Neural cell (in vitro differentiated cells): Measurements from ENCODE around the gene PTPRZ1. TPM values are rescaled to one million over a fixed set of nuclear protein-coding genes. Genes with fewer than 3 reads are reported as not detected.

Source experiments
- H2AFZ ChIP-seq: fragments of 200-600, 300-800 bp; sonication (generic), shearing (Covaris generic); 2 replicates; pipeline ENCODE4 v1.6.0; 2014; ENCODE audit warnings: low read depth, mild to moderate bottlenecking, antibody characterized with exemption, low read length, moderate library complexity
- H3F3A ChIP-seq: fragments of 200-600 bp; shearing (Covaris generic); 2 replicates; pipeline ENCODE4 v1.6.1; 2016; ENCODE audit warnings: mild to moderate bottlenecking, moderate library complexity, mixed read lengths, antibody characterized with exemption, low read length; ENCODE audit not compliant: insufficient read depth, poor library complexity, severe bottlenecking
- H3K27ac ChIP-seq: fragments of 200-600, 300-800 bp; sonication (generic), shearing (Covaris generic); 2 replicates; pipeline ENCODE4 v1.5.1; 2014; ENCODE audit warnings: mild to moderate bottlenecking, low read length, moderate library complexity
- H3K27me3 ChIP-seq: fragments of 300-800, 200-600 bp; sonication (generic), shearing (Covaris generic); 2 replicates; pipeline ENCODE4 v1.6.0; 2014; ENCODE audit warnings: mild to moderate bottlenecking, low read depth, low read length, moderate library complexity; ENCODE audit not compliant: insufficient read depth
- H3K36me3 ChIP-seq: fragments of 300-800, 200-600 bp; sonication (generic), shearing (Covaris generic); 2 replicates; pipeline ENCODE4 v1.5.1; 2014; ENCODE audit warnings: mild to moderate bottlenecking, antibody characterized with exemption, low read length, moderate library complexity; ENCODE audit not compliant: insufficient read depth
- H3K4me2 ChIP-seq: fragments of 300-800, 200-600 bp; sonication (generic), shearing (Covaris generic); 2 replicates; pipeline ENCODE4 v1.6.0; 2014; ENCODE audit warnings: mild to moderate bottlenecking, low read length
- H3K4me3 ChIP-seq: fragments of 300-800, 200-600 bp; sonication (generic), shearing (Covaris generic); 2 replicates; pipeline ENCODE4 v1.5.1; 2014; ENCODE audit warnings: mild to moderate bottlenecking, low read length, moderate library complexity
- H3K79me2 ChIP-seq: fragments of 200-600 bp; shearing (Covaris generic); replicated peaks from 2 replicates; pipeline ENCODE4 v1.6.0; 2014; ENCODE audit warnings: mild to moderate bottlenecking, low read length, moderate library complexity; ENCODE audit not compliant: insufficient read depth
- H3K9ac ChIP-seq: fragments of 300-800, 200-600 bp; sonication (generic), shearing (Covaris generic); 2 replicates; pipeline ENCODE4 v1.6.1; 2016; ENCODE audit warnings: mild to moderate bottlenecking, low read length, mixed read lengths
- H3K9me2 ChIP-seq: fragments of 200-600 bp; shearing (Covaris generic); 2 replicates; pipeline ENCODE4 v1.6.1; 2016; ENCODE audit warnings: mild to moderate bottlenecking, low read length, mixed read lengths; ENCODE audit not compliant: insufficient read depth
- H3K9me3 ChIP-seq: fragments of 200-600, 300-800 bp; sonication (generic), shearing (Covaris generic); 2 replicates; pipeline ENCODE4 v1.6.1; 2016; ENCODE audit warnings: mild to moderate bottlenecking, mixed run types, low read length, moderate library complexity, mixed read lengths
- H4K20me1 ChIP-seq: fragments of 200-600 bp; shearing (Covaris generic); 2 replicates; pipeline ENCODE4 v1.6.1; 2016; ENCODE audit warnings: mild to moderate bottlenecking, mixed run types; ENCODE audit not compliant: insufficient read depth
- CTCF ChIP-seq: fragments of 450-650 bp; IDR thresholded peaks from 2 replicates; pipeline ENCODE4 v1.5.1; 2014; ENCODE audit warnings: antibody characterized with exemption, mild to moderate bottlenecking, moderate library complexity; ENCODE audit not compliant: poor library complexity, severe bottlenecking
- EP300 ChIP-seq: fragments of 450-650 bp; conservative IDR thresholded peaks from 2 replicates; pipeline ENCODE4 v1.6.1; 2014; ENCODE audit warnings: antibody characterized with exemption, mild to moderate bottlenecking, moderate library complexity; ENCODE audit not compliant: poor library complexity, severe bottlenecking
- EZH2 ChIP-seq: fragments of 200-600, 300-800 bp; shearing (Covaris generic), sonication (generic); IDR thresholded peaks from 2 replicates; pipeline ENCODE4 v1.6.1; 2014; ENCODE audit warnings: antibody characterized with exemption, low read length, borderline replicate concordance, mild to moderate bottlenecking; ENCODE audit not compliant: insufficient read depth, poor library complexity, severe bottlenecking
- MXI1 ChIP-seq: fragments of 450-650 bp; conservative IDR thresholded peaks from 2 replicates; pipeline ENCODE4 v1.6.1; 2014; ENCODE audit warnings: antibody characterized with exemption, mild to moderate bottlenecking; ENCODE audit not compliant: poor library complexity, severe bottlenecking
- POLR2AphosphoS5 ChIP-seq: IDR thresholded peaks from 2 replicates; pipeline ENCODE4 v1.6.1; 2012
- RAD21 ChIP-seq: fragments of 450-650 bp; conservative IDR thresholded peaks from 2 replicates; pipeline ENCODE4 v1.6.1; 2014; ENCODE audit warnings: antibody characterized with exemption, mild to moderate bottlenecking, moderate library complexity
- REST ChIP-seq: IDR thresholded peaks from 2 replicates; pipeline ENCODE4 v1.6.1; 2012; ENCODE audit warnings: borderline replicate concordance
- SMC3 ChIP-seq: fragments of 450-650 bp; conservative IDR thresholded peaks from 2 replicates; pipeline ENCODE4 v1.6.1; 2014; ENCODE audit warnings: antibody characterized with exemption, mild to moderate bottlenecking, moderate library complexity; ENCODE audit not compliant: poor library complexity
- TAF1 ChIP-seq: IDR thresholded peaks from 2 replicates; pipeline ENCODE4 v1.6.1; 2012; ENCODE audit warnings: low read depth
- polyA plus RNA-seq: library from polyadenylated mRNA; depleted of rRNA; stranded (reverse); fragments of >200 nt; gene quantifications from 2 replicates; pipeline ENCODE4 v1.2.3, GENCODE V29; 2014

Gene PTPRZ1
- polyA plus RNA-seq, 1 donor from 2014 or later: 11.8 TPM

GRCh38 chr7:121916211-121916610 is 43.2 kb downstream of the PTPRZ1 start:
- H3K9ac ChIP-seq: no peak overlapping the region
- peaks cover 65% of the 10 kb centered on the region for H3K79me2 ChIP-seq
- H3K27me3 ChIP-seq: no peaks in the 10 kb centered on the region
- H2AFZ ChIP-seq: no peak overlapping the region
- no peak overlapping the region for H3K4me2 ChIP-seq
- no peaks in the 10 kb centered on the region for H4K20me1 ChIP-seq
- TF ChIP-seq EP300: no peak
- TF ChIP-seq RAD21: no peak
- TF ChIP-seq TAF1: no peak
- TF ChIP-seq REST: no peak
- TF ChIP-seq SMC3: no peak
- no peak for TF ChIP-seq EZH2
- TF ChIP-seq CTCF: no peak
- no peak for TF ChIP-seq POLR2AphosphoS5
- no peak for TF ChIP-seq MXI1
- H3K27ac ChIP-seq: no peak overlapping the region
- no peaks in the 10 kb centered on the region for H3K9me2 ChIP-seq
- H3K9me3 ChIP-seq: no peaks in the 10 kb centered on the region
- H3K4me3 ChIP-seq: no peak overlapping the region
- H3K36me3 ChIP-seq: no peaks in the 10 kb centered on the region
- H3F3A ChIP-seq: peaks cover 3% of the 10 kb centered on the region

GRCh38 chr7:121919986-121920385 is 47.0 kb downstream of the PTPRZ1 start:
- H3K9me2 ChIP-seq: no peaks in the 10 kb centered on the region
- H3K27me3 ChIP-seq: no peaks in the 10 kb centered on the region
- H3K79me2 ChIP-seq: peaks cover 49% of the 10 kb centered on the region
- H3K4me2 ChIP-seq: no peak overlapping the region
- no peak overlapping the region for H3K27ac ChIP-seq
- no peaks in the 10 kb centered on the region for H3K36me3 ChIP-seq
- H4K20me1 ChIP-seq: no peaks in the 10 kb centered on the region
- no peak overlapping the region for H2AFZ ChIP-seq
- no peaks in the 10 kb centered on the region for H3K9me3 ChIP-seq
- TF ChIP-seq MXI1: no peak
- TF ChIP-seq SMC3: no peak
- no peak for TF ChIP-seq REST
- no peak for TF ChIP-seq POLR2AphosphoS5
- TF ChIP-seq RAD21: no peak
- TF ChIP-seq TAF1: no peak
- TF ChIP-seq EZH2: no peak
- TF ChIP-seq CTCF: no peak
- no peak for TF ChIP-seq EP300
- H3K9ac ChIP-seq: no peak overlapping the region
- H3F3A ChIP-seq: peaks cover 3% of the 10 kb centered on the region
- no peak overlapping the region for H3K4me3 ChIP-seq
